Measurements from ENCODE around the gene BCAS3. TPM values are rescaled to one million over a fixed set of nuclear protein-coding genes. Genes with fewer than 3 reads are reported as not detected.

BCAS3 gene
- total and polyA plus RNA-seq, 2 donors (not counting 1 experiment from before 2014, with no cell fraction given) = 13.9 to 73.4 TPM

DNA sequence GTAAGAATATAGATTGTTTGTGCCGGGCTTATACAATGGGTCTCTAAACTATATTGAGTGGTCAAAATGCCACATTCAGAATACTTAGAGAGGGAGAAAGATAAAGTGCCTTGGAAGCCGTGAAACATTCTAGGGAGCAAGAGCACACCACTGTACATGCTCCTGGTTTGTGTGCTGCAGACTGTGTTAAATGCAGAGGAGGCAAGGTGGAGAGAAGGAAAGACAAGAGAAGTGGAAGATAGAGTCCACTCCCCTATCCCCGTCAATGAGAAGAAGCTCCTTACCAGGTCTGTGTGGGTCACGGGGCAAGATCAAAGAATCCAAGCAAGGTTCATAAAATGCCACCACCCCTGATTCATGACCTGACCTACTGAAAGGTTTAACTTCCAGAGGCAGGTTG is 454.9 kb downstream of the BCAS3 start:
- no peak overlapping the region for H3K4me3 ChIP-seq (ENCODE audit: control extremely low read depth in 1 of 5, extremely low read depth in 1 of 5, insufficient read depth in 1 of 5, low read depth in 2 of 5, low read length in 4 of 5)
- Mint-ChIP-seq H3K9me3 (ENCODE audit: insufficient read depth) (no peaks in the 10 kb centered on the region), H3K4me1 (peaks cover 7% of the 10 kb centered on the region), H3K4me3 (no peak overlapping the region), H3K27me3 (no peaks in the 10 kb centered on the region), H3K27ac (no peak overlapping the region)
- no peaks in the 10 kb centered on the region for H4K20me1 ChIP-seq (ENCODE audit: control insufficient read depth, insufficient read depth, low read length, poor library complexity, severe bottlenecking)
- H3K4me2 ChIP-seq (replicated peaks; ENCODE audit: low read depth, low read length, poor library complexity, severe bottlenecking) = no peak overlapping the region
- ATAC-seq (ENCODE audit: low read depth) (no peak), DNase-seq (no peak)
- no peak overlapping the region for H2AFZ ChIP-seq (ENCODE audit: insufficient read depth, low read depth, low read length, poor library complexity, severe bottlenecking)
- no peaks in the 10 kb centered on the region for H3K27me3 ChIP-seq (replicated peaks in 1 of 4; ENCODE audit: control extremely low read depth in 1 of 4, control insufficient read depth in 3 of 4, insufficient read depth in 4 of 4, low read length in 3 of 4)
- H3K9me3 ChIP-seq (ENCODE audit: control extremely low read depth in 1 of 3, control insufficient read depth in 2 of 3, insufficient read depth in 1 of 3, low read length in 2 of 3) = no peaks in the 10 kb centered on the region
- ChIA-PET POLR2A (no interaction called here), CTCF (no interaction called here)
- no peak overlapping the region for H3K27ac ChIP-seq (ENCODE audit: low read length in 2 of 2)
- H3K36me3 ChIP-seq (replicated peaks in 1 of 2; ENCODE audit: control extremely low read depth in 1 of 2, control insufficient read depth in 1 of 2, extremely low read depth in 1 of 2, insufficient read depth in 2 of 2, low read length in 1 of 2) = no peaks in the 10 kb centered on the region
- TF ChIP-seq EZH2 (IDR thresholded peaks at IDR 0.05; ENCODE audit: borderline replicate concordance, insufficient read depth, low read depth, low read length, poor library complexity, severe bottlenecking) = no peak
- TF ChIP-seq, protein P1, sequence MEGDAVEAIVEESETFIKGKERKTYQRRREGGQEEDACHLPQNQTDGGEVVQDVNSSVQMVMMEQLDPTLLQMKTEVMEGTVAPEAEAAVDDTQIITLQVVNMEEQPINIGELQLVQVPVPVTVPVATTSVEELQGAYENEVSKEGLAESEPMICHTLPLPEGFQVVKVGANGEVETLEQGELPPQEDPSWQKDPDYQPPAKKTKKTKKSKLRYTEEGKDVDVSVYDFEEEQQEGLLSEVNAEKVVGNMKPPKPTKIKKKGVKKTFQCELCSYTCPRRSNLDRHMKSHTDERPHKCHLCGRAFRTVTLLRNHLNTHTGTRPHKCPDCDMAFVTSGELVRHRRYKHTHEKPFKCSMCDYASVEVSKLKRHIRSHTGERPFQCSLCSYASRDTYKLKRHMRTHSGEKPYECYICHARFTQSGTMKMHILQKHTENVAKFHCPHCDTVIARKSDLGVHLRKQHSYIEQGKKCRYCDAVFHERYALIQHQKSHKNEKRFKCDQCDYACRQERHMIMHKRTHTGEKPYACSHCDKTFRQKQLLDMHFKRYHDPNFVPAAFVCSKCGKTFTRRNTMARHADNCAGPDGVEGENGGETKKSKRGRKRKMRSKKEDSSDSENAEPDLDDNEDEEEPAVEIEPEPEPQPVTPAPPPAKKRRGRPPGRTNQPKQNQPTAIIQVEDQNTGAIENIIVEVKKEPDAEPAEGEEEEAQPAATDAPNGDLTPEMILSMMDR (IDR thresholded peaks at IDR 0.05) = no peak
- no CpG with 5 or more reads among the region's 4 CpGs for whole genome bisulfite sequencing (ENCODE audit: insufficient coverage)
- no peak overlapping the region for H3K9ac ChIP-seq (ENCODE audit: low read length)
- peaks cover 0 to 6% of the 10 kb centered on the region in 2 donors for H3K4me1 ChIP-seq (ENCODE audit: control insufficient read depth in 2 of 2, insufficient read depth in 2 of 2, low read length in 2 of 2)
- intact Hi-C loops (cut with micrococcal nuclease) = no loop called here
- H3K79me2 ChIP-seq (ENCODE audit: control insufficient read depth, insufficient read depth, low read length) = no peaks in the 10 kb centered on the region

DNA sequence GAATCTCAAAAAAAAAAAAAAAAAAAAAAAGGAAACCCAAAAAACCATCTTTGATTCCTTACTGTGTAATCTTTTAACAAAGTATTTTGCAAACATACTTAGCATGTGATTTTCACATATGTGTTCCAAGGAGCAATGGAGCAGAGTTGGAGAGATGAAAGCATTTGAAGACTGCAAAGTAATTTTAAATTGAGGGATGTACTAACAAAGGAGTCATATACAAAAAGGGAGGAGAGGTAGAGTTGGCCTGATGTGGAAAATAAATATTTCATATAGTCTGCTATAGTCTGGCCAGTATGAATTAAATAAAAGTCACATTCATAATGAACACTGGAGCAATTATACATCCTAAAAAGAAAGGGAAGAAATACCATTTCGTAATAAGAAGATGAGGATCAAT is 456.2 kb downstream of the BCAS3 start:
- Histone ChIP-seq H3K36me3 (replicated peaks in 1 of 2; ENCODE audit: control extremely low read depth in 1 of 2, control insufficient read depth in 1 of 2, extremely low read depth in 1 of 2, insufficient read depth in 2 of 2, low read length in 1 of 2) (no peaks in the 10 kb centered on the region), H3K9me3 (ENCODE audit: control extremely low read depth in 1 of 3, control insufficient read depth in 2 of 3, insufficient read depth in 1 of 3, low read length in 2 of 3) (no peaks in the 10 kb centered on the region), H2AFZ (ENCODE audit: insufficient read depth, low read depth, low read length, poor library complexity, severe bottlenecking) (no peak overlapping the region), H3K9ac (ENCODE audit: low read length) (no peak overlapping the region), H3K4me2 (replicated peaks; ENCODE audit: low read depth, low read length, poor library complexity, severe bottlenecking) (no peak overlapping the region), H3K27me3 (replicated peaks in 1 of 4; ENCODE audit: control extremely low read depth in 1 of 4, control insufficient read depth in 3 of 4, insufficient read depth in 4 of 4, low read length in 3 of 4) (no peaks in the 10 kb centered on the region), H3K79me2 (ENCODE audit: control insufficient read depth, insufficient read depth, low read length) (no peaks in the 10 kb centered on the region), H4K20me1 (ENCODE audit: control insufficient read depth, insufficient read depth, low read length, poor library complexity, severe bottlenecking) (no peaks in the 10 kb centered on the region), H3K4me1 (ENCODE audit: control insufficient read depth in 2 of 2, insufficient read depth in 2 of 2, low read length in 2 of 2) (peaks cover 0 to 8% of the 10 kb centered on the region in 2 donors), H3K27ac (ENCODE audit: low read length in 2 of 2) (no peak overlapping the region), H3K4me3 (ENCODE audit: control extremely low read depth in 1 of 5, extremely low read depth in 1 of 5, insufficient read depth in 1 of 5, low read depth in 2 of 5, low read length in 4 of 5) (no peak overlapping the region)
- ChIA-PET POLR2A (no interaction called here), CTCF (no interaction called here)
- ATAC-seq (ENCODE audit: low read depth) (no peak), DNase-seq (no peak)
- no peak overlapping the region for H3K4me3 Mint-ChIP-seq
- intact Hi-C loops (cut with micrococcal nuclease) = no loop called here
- no peaks in the 10 kb centered on the region for H3K9me3 Mint-ChIP-seq (ENCODE audit: insufficient read depth)
- H3K4me1 Mint-ChIP-seq = peaks cover 5% of the 10 kb centered on the region
- no CpG with 5 or more reads among the region's 1 CpG for WGBS (ENCODE audit: insufficient coverage)
- H3K27me3 Mint-ChIP-seq = no peaks in the 10 kb centered on the region
- H3K27ac Mint-ChIP-seq = no peak overlapping the region
- TF ChIP-seq EZH2 (IDR thresholded peaks at IDR 0.05; ENCODE audit: borderline replicate concordance, insufficient read depth, low read depth, low read length, poor library complexity, severe bottlenecking) = no peak
- TF ChIP-seq, protein P1 (IDR thresholded peaks at IDR 0.05) = no peak
